Left ventricle myocardium superior (tissue), 1 donor: ENCODE measurements around the gene SRRM2. TPM values are rescaled to one million over a fixed set of nuclear protein-coding genes. Genes with fewer than 3 reads are reported as not detected.
"Not testable (repeated sequence)": the region's sequence is repeated elsewhere in the genome, so short reads cannot be mapped to it uniquely, and the experiment has no call there.

Experiments used
- ATAC-seq: fragments of 200-7000 bp; cut with Tn5 transposase; one replicate; pipeline ENCODE4 v1.9.1; 2020; ENCODE audit warnings: mild to moderate bottlenecking, moderate library complexity
- DNase-seq: peaks from one replicate; pipeline ENCODE4 v3.0.0-alpha.2; 2020
- intact Hi-C: fragments of 100-400 bp; cut with micrococcal nuclease; formaldehyde crosslinking; loops from one replicate; pipeline ENCODE4 v1.11.0; 2022
- total RNA-seq: library from RNA; stranded (reverse); fragmentation: NEBNext Ultra II Directional; extraction: Animal tissue kit (Norgen Biotek cat#: 25700); gene quantifications from one replicate; pipeline ENCODE4 v1.2.1, GENCODE V29; 2021
- donor health status: DM: no; HTN: yes; CAD: no; lungs with severe emphysema.

Gene SRRM2
- total RNA-seq, 1 donor from 2014 or later, result 292 TPM

DNA sequence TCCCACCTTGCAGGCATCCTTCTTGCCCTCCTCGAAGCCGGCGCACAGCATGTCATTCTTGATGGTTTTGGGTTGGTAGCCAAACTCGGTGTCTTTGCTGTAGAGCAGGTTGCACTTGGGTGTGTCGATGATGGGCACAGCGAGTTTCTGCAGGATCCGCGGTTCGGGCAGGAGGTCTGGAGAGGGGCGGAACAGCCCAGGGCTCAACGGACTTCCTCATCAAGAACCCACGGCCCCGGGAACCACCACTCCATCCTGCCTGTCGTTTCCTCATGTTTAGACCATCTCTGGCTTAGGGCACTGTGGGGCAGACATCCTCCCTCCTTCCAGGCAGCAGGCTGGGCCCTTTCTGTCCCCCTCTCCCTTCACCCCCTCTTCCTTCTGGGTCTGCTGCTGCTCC is 38.9 kb upstream of the SRRM2 start:
- ATAC-seq, result no peak
- DNase-seq, result no peak
- intact Hi-C loops, result no loop called here

DNA sequence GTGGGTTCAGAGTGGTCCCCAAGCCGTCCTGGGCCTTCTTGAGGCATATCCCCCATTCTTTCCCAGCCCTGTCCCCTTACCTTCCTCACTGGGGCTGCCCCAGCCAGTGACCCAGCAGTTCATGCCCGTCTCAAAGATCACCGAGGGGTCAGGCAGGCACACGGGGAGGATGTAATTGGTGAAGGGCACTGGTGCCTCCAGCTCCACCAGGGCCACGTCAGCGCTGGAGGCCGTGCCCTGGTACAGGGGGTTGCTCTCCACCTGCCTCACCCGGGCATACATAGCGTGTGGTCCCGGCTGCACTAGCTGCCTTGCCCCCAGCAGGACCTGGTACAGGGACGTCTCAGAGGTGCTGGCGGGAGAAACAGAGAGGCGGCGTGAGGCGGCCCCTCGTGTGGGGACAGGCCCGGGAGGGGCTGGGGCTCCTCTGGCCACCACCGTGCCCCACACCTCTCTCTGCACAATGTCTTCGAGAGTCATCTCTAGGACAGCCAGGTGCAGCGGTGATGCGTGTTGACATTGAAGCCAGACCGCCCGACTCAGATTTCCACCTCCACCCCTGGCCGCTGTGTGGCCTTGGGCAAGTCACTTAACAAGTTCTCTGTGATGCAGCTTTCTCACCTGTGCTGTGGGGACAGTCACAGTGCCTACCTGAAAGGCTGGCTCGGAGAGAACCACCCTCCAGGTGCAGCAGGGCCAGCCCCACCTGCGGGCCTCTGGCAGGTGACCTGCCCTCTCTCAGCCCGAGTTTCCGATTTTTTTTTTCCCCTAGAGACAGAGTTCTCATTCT is 38.3 kb upstream of the SRRM2 start:
- intact Hi-C loops, result no loop called here
- DNase-seq (no peak), ATAC-seq (no peak)

- DNase-seq, result no peak
- intact Hi-C loops, result no loop called here
- no peak for ATAC-seq
Measured at GRCh38 chr16:2715064-2715463, 37.4 kb upstream of the SRRM2 start.

GRCh38 chr16:2715519-2715918 is 36.9 kb upstream of the SRRM2 start:
- intact Hi-C loops, result no loop called here
- peak; percentile 73 for ATAC-seq

GRCh38 chr16:2715966-2716885 is 36.2 kb upstream of the SRRM2 start:
- ATAC-seq, result no peak
- intact Hi-C loops, result no loop called here

More at GRCh38 chr16:2715519-2715918, 36.9 kb upstream of the SRRM2 start:
- DNase-seq, result peak; percentile 82

GRCh38 chr16:2716948-2717347 is 35.5 kb upstream of the SRRM2 start:
- no peak for ATAC-seq
- intact Hi-C loops, result no loop called here

More at GRCh38 chr16:2715966-2716885, 36.2 kb upstream of the SRRM2 start:
- no peak for DNase-seq

DNA sequence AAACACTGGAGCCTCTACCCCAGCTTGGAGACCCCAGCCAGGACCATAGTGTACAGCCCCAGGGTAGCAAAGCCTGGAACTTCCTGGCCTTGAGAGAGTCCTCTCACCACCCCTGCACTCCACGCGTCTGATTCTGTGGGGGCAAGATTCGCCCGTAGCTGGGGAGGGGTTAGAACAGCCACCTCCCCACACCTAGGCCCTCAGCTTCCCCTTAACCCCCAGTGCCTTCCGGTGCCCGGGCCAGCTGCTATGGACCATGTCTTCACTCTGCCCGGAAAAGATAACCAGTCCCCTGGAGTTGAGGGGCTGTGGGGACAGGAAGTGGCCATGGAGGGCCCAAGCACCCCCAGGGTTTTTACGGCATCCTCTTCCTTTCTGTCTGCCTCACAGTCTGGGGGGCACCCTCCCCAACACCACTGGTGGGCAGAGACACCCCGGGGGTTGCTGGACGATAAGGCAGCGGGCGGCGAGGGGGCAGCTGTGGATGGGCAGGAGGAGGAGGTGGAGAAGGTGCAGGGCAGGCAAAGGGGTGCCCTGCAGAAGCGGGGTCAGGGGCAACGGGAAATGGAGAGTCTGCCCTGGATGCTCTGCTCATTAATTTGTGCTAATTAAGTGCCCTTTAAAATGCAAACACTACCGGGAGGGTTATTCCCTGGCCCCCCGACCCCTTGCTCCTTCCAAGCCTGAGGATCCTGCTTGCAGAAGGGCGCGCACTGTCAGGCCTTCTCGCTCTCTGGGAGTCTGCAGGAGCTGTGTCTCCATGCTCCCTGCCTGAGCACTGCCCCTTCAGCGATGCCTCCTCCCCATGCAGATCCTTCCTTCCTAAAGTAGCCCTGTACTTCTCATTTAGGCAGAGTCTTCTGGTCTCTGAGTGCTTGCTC is 34.8 kb upstream of the SRRM2 start:
- ATAC-seq (no peak), DNase-seq (no peak)
- intact Hi-C loops, result no loop called here

More at GRCh38 chr16:2716948-2717347, 35.5 kb upstream of the SRRM2 start:
- no peak for DNase-seq

- intact Hi-C loops, result no loop called here
- DNase-seq, result peak; percentile 58
- peak; percentile 56 for ATAC-seq
Measured at GRCh38 chr16:2719328-2720063, 32.9 kb upstream of the SRRM2 start.

DNA sequence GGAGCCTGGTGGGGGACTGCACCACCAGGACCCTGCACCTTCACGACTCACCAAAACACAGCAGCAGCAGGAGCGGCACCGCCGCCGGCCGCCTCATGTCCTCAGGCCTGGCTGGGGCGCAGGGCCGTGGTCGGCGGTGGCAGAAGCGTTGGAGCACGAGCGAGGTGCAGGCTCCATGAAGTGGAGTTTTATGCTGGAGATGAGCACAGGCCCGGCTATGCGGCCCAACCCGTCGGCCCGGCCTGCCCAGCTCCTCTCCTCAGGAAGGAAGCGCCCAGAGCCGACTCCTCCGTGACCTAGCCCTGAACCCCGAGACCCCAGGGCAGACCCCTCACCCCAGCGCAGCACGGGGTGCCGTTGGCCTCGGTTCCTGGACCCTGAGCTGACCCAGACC is 32.4 kb upstream of the SRRM2 start, which contains the start of gene PRSS27:
Gene PRSS27 (minus strand): TSS at position 161 of the 394 bp plus-strand sequence. CDS start 64 bp downstream, at position 97.
- ATAC-seq, result no peak
- intact Hi-C loops, result no loop called here
- no peak for DNase-seq

GRCh38 chr16:2720719-2721633 is 31.5 kb upstream of the SRRM2 start:
- peak; percentile 94 for ATAC-seq
- peak; percentile 88 for DNase-seq
- intact Hi-C loops, result no loop called here

GRCh38 chr16:2721634-2722173 is 30.7 kb upstream of the SRRM2 start:
- intact Hi-C loops, DNase-seq, ATAC-seq: not testable (repeated sequence)

DNA sequence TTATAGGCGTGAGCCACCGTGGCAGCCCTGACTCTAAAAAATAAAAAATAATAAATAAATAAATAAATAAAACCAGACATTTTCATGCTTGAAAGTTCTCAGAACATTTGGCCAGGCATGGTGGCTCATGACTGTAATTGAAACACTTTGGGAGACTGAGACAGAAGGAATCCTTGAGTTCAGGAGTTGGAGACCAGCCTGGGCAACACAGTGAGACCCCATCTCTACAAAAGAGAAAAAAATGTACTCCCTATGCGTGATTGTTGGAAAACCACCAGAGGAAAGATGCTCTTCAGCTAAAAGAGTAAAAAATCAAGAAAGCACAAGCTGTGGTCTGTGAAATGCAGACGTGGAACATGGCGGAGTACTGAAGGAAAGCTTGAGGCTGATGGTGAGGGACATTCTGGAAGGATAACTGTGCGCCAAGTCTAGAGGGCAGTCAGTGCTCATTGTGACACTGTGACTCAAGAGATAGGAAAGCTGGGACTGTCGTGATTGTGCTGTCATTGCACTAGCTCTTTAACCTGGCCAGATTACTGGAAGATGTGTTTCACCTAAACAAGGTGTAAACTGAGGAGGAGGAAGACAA is 28.3 kb upstream of the SRRM2 start:
- intact Hi-C loops, result no loop called here
- DNase-seq, result no peak
- ATAC-seq, result no peak

DNA sequence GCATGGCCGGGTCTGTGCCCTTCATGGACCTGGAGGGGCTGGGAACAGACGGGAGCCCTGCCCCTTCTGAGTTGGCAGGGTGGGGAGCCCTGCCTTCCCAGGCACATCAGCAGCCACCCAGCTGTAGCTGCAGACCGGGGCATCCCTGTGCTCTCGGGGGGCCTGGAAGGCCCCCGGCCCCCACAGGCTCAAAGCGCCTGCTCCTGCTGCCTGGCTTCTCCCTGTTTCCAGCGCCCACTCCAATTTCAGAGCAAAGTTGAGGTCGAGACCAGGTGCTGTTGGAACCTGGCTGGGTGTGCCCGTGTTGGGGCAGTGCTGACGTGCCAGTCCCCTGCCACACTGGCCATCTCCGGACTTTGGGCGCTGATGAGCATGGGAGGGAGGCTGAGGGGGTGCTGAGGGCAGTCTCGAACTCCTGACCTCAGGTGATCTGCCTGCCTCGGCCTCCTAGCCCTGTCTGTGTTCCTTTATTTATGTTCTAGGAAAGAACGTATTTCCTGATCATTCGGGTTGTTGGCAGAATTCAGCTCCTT is 27.6 kb upstream of the SRRM2 start:
- no peak for DNase-seq
- intact Hi-C loops, result no loop called here
- no peak for ATAC-seq

- DNase-seq (no peak), ATAC-seq (no peak)
- intact Hi-C loops, result no loop called here
Measured at GRCh38 chr16:2726923-2727322, 25.5 kb upstream of the SRRM2 start.

- DNase-seq (no peak), ATAC-seq (no peak)
- intact Hi-C loops, result no loop called here
Measured at GRCh38 chr16:2728034-2728433, 24.4 kb upstream of the SRRM2 start.

- ATAC-seq, result no peak
- intact Hi-C loops, result no loop called here
- DNase-seq, result no peak
Measured at GRCh38 chr16:2734844-2735515, 17.5 kb upstream of the SRRM2 start.
